Measurements from ENCODE around the gene XXYLT1. TPM values are rescaled to one million over a fixed set of nuclear protein-coding genes. Genes with fewer than 3 reads are reported as not detected.

The XXYLT1 gene
- total RNA-seq, 4 donors from 2014 or later = 7.5 to 19.4 (median 10.6) TPM

GRCh38 chr3:195078891-195079440 lies 192.0 kb downstream of the XXYLT1 start:
- TF ChIP-seq CTCF (IDR thresholded peaks at IDR 0.05; ENCODE audit: low read depth) = no peak

- no peak for TF ChIP-seq CTCF (IDR thresholded peaks at IDR 0.05; ENCODE audit: low read depth)
These were observed 193.1 kb downstream of the XXYLT1 start for GRCh38 chr3:195077611-195078540.

- TF ChIP-seq CTCF (IDR thresholded peaks at IDR 0.05; ENCODE audit: low read depth) = no peak
These were observed 193.9 kb downstream of the XXYLT1 start for GRCh38 chr3:195076981-195077610.

DNA sequence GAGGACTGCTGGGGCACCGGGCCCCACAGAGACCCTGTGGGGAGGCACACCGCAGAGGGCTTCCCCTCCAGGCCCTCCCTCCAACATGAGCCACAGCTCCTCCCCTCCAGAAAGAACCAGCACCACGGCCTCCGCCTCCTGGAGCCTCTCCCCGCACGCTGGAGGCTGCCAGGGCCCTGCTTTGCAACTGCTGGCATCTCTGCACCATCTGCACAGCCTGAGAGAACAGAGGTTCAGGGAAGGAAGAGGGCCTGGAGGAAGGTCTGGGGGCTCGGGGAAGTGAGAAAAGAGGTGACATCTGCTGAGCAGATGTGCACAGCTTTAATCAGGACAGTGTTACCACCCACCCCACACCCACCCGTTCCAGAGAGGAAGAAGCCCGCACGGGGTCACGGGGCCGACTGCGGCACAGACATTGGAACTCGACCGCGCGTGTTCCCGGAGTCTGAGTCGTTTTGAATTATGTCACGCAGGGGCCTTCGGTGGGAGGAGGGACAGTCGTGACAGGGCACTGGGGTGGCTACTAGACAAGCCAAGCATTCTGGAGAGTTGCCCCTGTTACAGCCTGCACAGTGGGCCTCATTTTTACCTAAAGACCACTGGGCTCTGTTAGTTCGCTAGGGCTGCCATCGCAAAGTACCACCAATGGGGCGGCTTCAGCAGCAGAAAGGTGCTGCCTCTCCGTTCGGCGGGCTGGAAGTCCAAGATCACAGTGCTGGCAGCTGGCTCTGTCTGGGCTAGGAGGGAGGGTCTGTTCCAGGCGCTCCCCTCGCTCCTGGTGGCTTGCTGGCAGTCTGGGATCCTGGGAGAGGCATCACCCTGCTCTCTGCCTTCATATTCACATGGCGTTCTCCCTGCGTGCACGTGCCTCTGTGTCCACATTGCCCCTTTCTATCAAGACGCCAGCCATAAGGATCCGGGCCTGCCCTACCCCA lies 194.8 kb downstream of the XXYLT1 start:
- no peak for TF ChIP-seq CTCF (IDR thresholded peaks at IDR 0.05; ENCODE audit: low read depth)

DNA sequence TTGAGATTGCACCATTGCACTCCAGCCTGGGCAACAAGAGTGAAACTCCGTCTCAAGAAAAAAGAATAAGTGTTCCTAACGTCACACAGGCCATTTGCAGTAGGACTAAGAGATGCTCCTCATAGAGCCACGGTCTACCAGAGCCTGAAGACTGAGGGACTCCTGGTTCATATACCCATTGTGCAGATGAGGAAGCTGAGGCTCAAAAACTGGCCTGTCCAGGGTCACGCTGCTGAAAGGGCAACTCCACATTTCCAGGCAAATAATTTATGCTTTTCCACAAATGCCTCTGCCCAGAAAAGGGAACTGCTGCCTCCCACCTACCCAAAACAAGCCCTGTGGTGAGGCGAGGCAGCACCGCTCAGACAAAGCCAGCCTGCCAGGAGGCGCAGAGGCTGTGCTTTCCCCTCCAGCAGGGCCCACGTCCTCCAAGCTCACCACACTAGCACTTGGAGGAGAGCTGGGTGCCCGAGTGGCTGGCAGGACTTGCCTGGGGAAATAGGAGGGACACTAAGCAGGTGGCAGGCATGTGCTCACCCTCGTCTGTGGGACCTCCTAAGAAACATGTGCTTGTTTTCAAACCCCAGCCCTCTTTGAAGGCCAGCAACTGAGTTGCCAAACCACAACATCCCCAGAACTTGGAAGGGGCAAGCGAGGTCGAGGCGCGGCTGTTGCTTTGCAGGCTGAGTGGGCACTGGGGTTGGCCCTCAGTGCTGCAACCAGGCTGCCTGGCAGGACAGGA lies 195.6 kb downstream of the XXYLT1 start:
- no peak for TF ChIP-seq CTCF (IDR thresholded peaks at IDR 0.05; ENCODE audit: low read depth)
